Brain microvascular endothelial cell (primary cell): ENCODE data around the gene DIS3L2.

Experiments used
- DNase-seq: peaks from one replicate; pipeline ENCODE4 v3.0.0-alpha.2; 2020
- H3K27ac ChIP-seq: fragments of 250-450 bp; sonication (Bioruptor Pico); 2 replicates; pipeline ENCODE4 v1.5.1; 2020; ENCODE audit warnings: mild to moderate bottlenecking, moderate library complexity
- H3K27me3 ChIP-seq: fragments of 250-450 bp; sonication (Bioruptor Pico); replicated peaks from 2 replicates; pipeline ENCODE4 v1.5.1; 2020; ENCODE audit warnings: mild to moderate bottlenecking
- H3K36me3 ChIP-seq: fragments of 250-450 bp; sonication (Bioruptor Pico); replicated peaks from 2 replicates; pipeline ENCODE4 v1.5.1; 2020; ENCODE audit warnings: mild to moderate bottlenecking
- H3K4me3 ChIP-seq: 2 replicates; pipeline ENCODE4 v1.5.1; 2011; ENCODE audit warnings: low read depth, mild to moderate bottlenecking, control low read depth, low read length, moderate library complexity
- in situ Hi-C: cut with HindIII; loops from 2 replicates; pipeline ENCODE4 v1.10.0; 2017; ENCODE audit warnings: low sequenced_read_pairs, low pct_ligation_motif_present
- TF ChIP-seq, protein P1 (sequence below): IDR thresholded peaks from 2 replicates; pipeline ENCODE4 v1.5.1; 2011; ENCODE audit warnings: low read depth, mild to moderate bottlenecking, moderate library complexity, low read length, control low read depth, inconsistent platforms; ENCODE audit errors: missing control alignments

The DIS3L2 gene

GRCh38 chr2:232038251-232038880 lies 76.9 kb downstream of the DIS3L2 start:
- H3K27ac ChIP-seq: no peak overlapping the region
- no peak overlapping the region for H3K4me3 ChIP-seq
- in situ Hi-C loops: no loop called here
- TF ChIP-seq, protein P1, sequence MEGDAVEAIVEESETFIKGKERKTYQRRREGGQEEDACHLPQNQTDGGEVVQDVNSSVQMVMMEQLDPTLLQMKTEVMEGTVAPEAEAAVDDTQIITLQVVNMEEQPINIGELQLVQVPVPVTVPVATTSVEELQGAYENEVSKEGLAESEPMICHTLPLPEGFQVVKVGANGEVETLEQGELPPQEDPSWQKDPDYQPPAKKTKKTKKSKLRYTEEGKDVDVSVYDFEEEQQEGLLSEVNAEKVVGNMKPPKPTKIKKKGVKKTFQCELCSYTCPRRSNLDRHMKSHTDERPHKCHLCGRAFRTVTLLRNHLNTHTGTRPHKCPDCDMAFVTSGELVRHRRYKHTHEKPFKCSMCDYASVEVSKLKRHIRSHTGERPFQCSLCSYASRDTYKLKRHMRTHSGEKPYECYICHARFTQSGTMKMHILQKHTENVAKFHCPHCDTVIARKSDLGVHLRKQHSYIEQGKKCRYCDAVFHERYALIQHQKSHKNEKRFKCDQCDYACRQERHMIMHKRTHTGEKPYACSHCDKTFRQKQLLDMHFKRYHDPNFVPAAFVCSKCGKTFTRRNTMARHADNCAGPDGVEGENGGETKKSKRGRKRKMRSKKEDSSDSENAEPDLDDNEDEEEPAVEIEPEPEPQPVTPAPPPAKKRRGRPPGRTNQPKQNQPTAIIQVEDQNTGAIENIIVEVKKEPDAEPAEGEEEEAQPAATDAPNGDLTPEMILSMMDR: no peak
- no peaks in the 10 kb centered on the region for H3K36me3 ChIP-seq
- no peak for DNase-seq
- H3K27me3 ChIP-seq: no peaks in the 10 kb centered on the region

GRCh38 chr2:232038881-232039485 lies 77.5 kb downstream of the DIS3L2 start:
- TF ChIP-seq, protein P1: no peak
- no peak for DNase-seq
- Histone ChIP-seq H3K27ac (no peak overlapping the region), H3K4me3 (no peak overlapping the region), H3K27me3 (no peaks in the 10 kb centered on the region), H3K36me3 (no peaks in the 10 kb centered on the region)
- in situ Hi-C loops: no loop called here

GRCh38 chr2:232042911-232043574 lies 81.5 kb downstream of the DIS3L2 start:
- TF ChIP-seq, protein P1: no peak
- no peak overlapping the region for H3K27ac ChIP-seq
- H3K36me3 ChIP-seq: no peaks in the 10 kb centered on the region
- no peak overlapping the region for H3K4me3 ChIP-seq
- DNase-seq: peak; percentile 26
- H3K27me3 ChIP-seq: no peaks in the 10 kb centered on the region
- in situ Hi-C loops: no loop called here

DNA sequence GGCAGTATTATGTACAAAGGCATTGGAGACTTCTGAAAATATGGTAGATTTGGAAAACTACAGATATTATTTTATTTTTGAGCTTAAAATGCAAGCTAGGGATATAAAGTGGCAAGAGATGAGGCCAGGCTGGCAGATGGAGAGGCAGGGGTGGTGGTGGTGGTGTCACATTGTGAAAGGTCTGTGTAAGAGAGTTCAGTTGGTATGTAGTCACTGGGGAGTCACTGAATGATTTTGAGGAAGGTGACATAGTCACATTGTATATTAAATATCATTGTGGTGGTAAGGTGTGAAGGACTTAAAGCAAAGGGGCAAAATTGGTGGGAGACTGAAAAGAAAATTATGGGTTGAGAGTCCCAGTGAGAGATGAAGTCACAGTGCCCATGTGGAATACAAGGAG lies 82.5 kb downstream of the DIS3L2 start:
- in situ Hi-C loops: no loop called here
- Histone ChIP-seq H3K27ac (no peak overlapping the region), H3K27me3 (no peaks in the 10 kb centered on the region), H3K4me3 (no peak overlapping the region), H3K36me3 (no peaks in the 10 kb centered on the region)
- DNase-seq: no peak
- TF ChIP-seq, protein P1: no peak

GRCh38 chr2:232049350-232049749 lies 87.8 kb downstream of the DIS3L2 start:
- DNase-seq: no peak
- TF ChIP-seq, protein P1: no peak
- Histone ChIP-seq H3K4me3 (no peak overlapping the region), H3K27ac (no peak overlapping the region), H3K27me3 (no peaks in the 10 kb centered on the region), H3K36me3 (no peaks in the 10 kb centered on the region)
- in situ Hi-C loops: no loop called here
